Colonic mucosa (tissue), 4 donors: Measurements from ENCODE around the gene ABLIM2. TPM values are rescaled to one million over a fixed set of nuclear protein-coding genes. Genes with fewer than 3 reads are reported as not detected.

Experiments
- DNase-seq: peaks from one replicate; pipeline ENCODE4 v3.0.0-alpha.2; 2020
- H3K27ac ChIP-seq: fragments of 200-600 bp; one replicate; pipeline ENCODE4 v1.8.0; 2021
- H3K27me3 ChIP-seq: fragments of 200-600 bp; one replicate; pipeline ENCODE4 v1.8.0; 2021
- H3K36me3 ChIP-seq: fragments of 200-600 bp; one replicate; pipeline ENCODE4 v1.8.0; 2021
- H3K4me1 ChIP-seq: fragments of 200-600 bp; one replicate; pipeline ENCODE4 v1.8.0; 2021; ENCODE audit warnings: mild to moderate bottlenecking
- H3K4me3 ChIP-seq: fragments of 200-600 bp; one replicate; pipeline ENCODE4 v1.8.0; 2021
- H3K9ac ChIP-seq, 2 donors: one replicate each; pipeline ENCODE4 v1.7.0; 2013; ENCODE audit warnings: control low read depth in 2 of 2, low read depth in 2 of 2, low read length in 2 of 2
- H3K9me3 ChIP-seq: fragments of 200-600 bp; one replicate; pipeline ENCODE4 v1.8.0; 2021
- intact Hi-C: fragments of 100-400 bp; cut with DNase I; formaldehyde crosslinking; loops from one replicate; pipeline ENCODE4 v1.14.1; 2022
- total RNA-seq, 2 donors: library from RNA; stranded (reverse); fragmentation: NEBNext Ultra II Directional in 1 of 2; extraction: Animal tissue kit (Norgen Biotek cat#: 25700) in 1 of 2; gene quantifications; one replicate each; pipeline ENCODE4 v1.2.1, GENCODE V29; 2021
- TF ChIP-seq, protein P1 (sequence below): fragments of 200-600 bp; IDR thresholded peaks from one replicate; pipeline ENCODE4 v1.8.0; 2022; ENCODE audit warnings: antibody characterized with exemption, mild to moderate bottlenecking
- donor health status: healthy.
- donor health status: DM: no; HTN: no; CAD: no.
- donor health status: DM: no; HTN: no; CAD: no.

The ABLIM2 gene
- total RNA-seq, 2 donors from 2014 or later, result 11.1 to 11.5 TPM

DNA sequence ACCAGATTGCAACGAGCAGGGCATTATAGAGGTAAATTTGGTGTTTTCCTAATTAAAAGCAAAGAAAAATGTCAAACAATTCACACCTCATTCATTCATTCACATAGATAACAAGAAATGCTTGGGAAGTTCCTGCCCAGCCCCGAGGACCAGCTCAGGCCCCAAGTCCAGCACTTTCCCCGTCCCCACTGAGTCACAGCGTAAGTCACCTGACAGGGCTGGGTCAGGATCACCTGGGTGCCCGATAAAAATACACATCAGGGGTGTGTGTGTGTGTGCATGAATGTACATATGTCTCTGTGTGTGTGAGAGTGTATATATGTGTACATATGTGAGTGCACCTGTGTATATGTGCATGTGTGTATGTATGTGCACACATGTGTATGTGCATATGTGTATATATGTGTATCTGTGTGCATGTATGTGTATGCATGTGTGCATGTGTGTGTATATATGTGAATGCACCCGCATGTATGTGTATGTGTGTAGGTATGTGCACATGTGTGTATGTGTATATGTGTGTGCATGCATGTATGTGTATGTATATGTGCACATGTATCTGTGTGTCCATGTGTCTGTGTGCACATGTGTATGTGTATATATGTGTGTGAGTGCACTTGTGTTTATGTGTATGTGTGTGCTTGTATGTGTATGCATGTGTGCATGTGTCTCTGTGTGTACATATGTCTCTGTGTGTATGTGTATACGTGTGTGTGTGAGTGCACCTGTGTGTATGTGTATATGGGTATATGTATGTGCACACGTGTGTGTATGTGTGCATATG lies 21.9 kb upstream of the ABLIM2 start:
- intact Hi-C loops, result loop anchor here (5.0 kb wide), 1 partner anchor 222 kb away; no protein-coding TSS in a partner anchor
- TF ChIP-seq, protein P1, sequence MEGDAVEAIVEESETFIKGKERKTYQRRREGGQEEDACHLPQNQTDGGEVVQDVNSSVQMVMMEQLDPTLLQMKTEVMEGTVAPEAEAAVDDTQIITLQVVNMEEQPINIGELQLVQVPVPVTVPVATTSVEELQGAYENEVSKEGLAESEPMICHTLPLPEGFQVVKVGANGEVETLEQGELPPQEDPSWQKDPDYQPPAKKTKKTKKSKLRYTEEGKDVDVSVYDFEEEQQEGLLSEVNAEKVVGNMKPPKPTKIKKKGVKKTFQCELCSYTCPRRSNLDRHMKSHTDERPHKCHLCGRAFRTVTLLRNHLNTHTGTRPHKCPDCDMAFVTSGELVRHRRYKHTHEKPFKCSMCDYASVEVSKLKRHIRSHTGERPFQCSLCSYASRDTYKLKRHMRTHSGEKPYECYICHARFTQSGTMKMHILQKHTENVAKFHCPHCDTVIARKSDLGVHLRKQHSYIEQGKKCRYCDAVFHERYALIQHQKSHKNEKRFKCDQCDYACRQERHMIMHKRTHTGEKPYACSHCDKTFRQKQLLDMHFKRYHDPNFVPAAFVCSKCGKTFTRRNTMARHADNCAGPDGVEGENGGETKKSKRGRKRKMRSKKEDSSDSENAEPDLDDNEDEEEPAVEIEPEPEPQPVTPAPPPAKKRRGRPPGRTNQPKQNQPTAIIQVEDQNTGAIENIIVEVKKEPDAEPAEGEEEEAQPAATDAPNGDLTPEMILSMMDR, result no peak
- H3K36me3 ChIP-seq, result no peaks in the 10 kb centered on the region
- no peaks in the 10 kb centered on the region for H3K9me3 ChIP-seq
- peaks cover 13% of the 10 kb centered on the region for H3K4me1 ChIP-seq
- no peak for DNase-seq
- no peak overlapping the region for H3K27ac ChIP-seq
- no peak overlapping the region for H3K4me3 ChIP-seq
- no peaks in the 10 kb centered on the region for H3K27me3 ChIP-seq
- H3K9ac ChIP-seq, result no peak overlapping the region

- Histone ChIP-seq H3K9me3 (no peaks in the 10 kb centered on the region), H3K4me3 (no peak overlapping the region), H3K27ac (no peak overlapping the region), H3K36me3 (no peaks in the 10 kb centered on the region), H3K27me3 (no peaks in the 10 kb centered on the region), H3K9ac (no peak overlapping the region), H3K4me1 (peaks cover 13% of the 10 kb centered on the region)
- DNase-seq, result no peak
- TF ChIP-seq, protein P1, result no peak
- intact Hi-C loops, result loop anchor here (5.0 kb wide), 1 partner anchor 223 kb away; no protein-coding TSS in a partner anchor
Measured at GRCh38 chr4:8179771-8180170, 21.2 kb upstream of the ABLIM2 start.

GRCh38 chr4:8179074-8179473 lies 20.5 kb upstream of the ABLIM2 start:
- no peaks in the 10 kb centered on the region for H3K36me3 ChIP-seq
- H3K4me3 ChIP-seq, result no peak overlapping the region
- no peak overlapping the region for H3K9ac ChIP-seq
- no peak for DNase-seq
- peaks cover 13% of the 10 kb centered on the region for H3K4me1 ChIP-seq
- no peak overlapping the region for H3K27ac ChIP-seq
- TF ChIP-seq, protein P1, result no peak
- H3K9me3 ChIP-seq, result no peaks in the 10 kb centered on the region
- H3K27me3 ChIP-seq, result no peaks in the 10 kb centered on the region
- intact Hi-C loops, result no loop called here

GRCh38 chr4:8177956-8178355 lies 19.3 kb upstream of the ABLIM2 start:
- TF ChIP-seq, protein P1, result no peak

DNA sequence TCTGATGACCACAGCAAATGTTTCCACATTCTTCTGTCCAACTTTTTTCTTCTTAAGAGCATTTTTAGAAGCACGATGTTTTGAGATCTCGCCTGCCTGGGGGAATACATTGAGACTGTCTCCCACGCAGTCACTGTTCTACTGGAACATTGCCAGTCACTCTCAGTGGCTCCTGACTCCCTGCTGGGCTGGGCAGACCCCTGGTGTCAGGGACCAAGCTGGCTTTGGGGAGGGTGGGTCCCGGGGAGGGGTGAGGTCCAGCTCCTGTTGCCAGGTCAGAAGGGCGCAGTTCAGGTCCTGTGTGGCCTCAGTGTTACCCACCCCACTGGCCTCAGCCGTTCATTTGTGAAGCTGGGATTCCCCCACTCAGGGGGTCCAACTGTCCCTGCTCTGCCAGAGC lies 18.9 kb upstream of the ABLIM2 start:
- H3K27me3 ChIP-seq, result no peaks in the 10 kb centered on the region
- H3K9ac ChIP-seq, result no peak overlapping the region
- peaks cover 8% of the 10 kb centered on the region for H3K4me1 ChIP-seq
- no peaks in the 10 kb centered on the region for H3K9me3 ChIP-seq
- H3K36me3 ChIP-seq, result no peaks in the 10 kb centered on the region
- H3K27ac ChIP-seq, result no peak overlapping the region
- DNase-seq, result no peak
- no peak overlapping the region for H3K4me3 ChIP-seq
- intact Hi-C loops, result no loop called here
- TF ChIP-seq, protein P1, result no peak

More at GRCh38 chr4:8177956-8178355, 19.3 kb upstream of the ABLIM2 start:
- H3K27me3 ChIP-seq, result no peaks in the 10 kb centered on the region
- H3K4me1 ChIP-seq, result peaks cover 12% of the 10 kb centered on the region
- no peak for DNase-seq
- no peaks in the 10 kb centered on the region for H3K9me3 ChIP-seq
- no peak overlapping the region for H3K9ac ChIP-seq
- no peaks in the 10 kb centered on the region for H3K36me3 ChIP-seq
- intact Hi-C loops, result no loop called here
- H3K4me3 ChIP-seq, result no peak overlapping the region
- H3K27ac ChIP-seq, result no peak overlapping the region
